GM12864 (cell line): ENCODE results near the gene PEAK1.

Source experiments
- DNase-seq: peaks from one replicate; pipeline ENCODE4 v3.0.0-alpha.2; 2011; ENCODE audit warnings: low read depth
- H3K4me3 ChIP-seq: 2 replicates; pipeline ENCODE4 v1.5.1; 2011; ENCODE audit warnings: mild to moderate bottlenecking, low read depth, low read length, control low read depth
- TF ChIP-seq, protein P1 (sequence below): IDR thresholded peaks from 2 replicates; pipeline ENCODE4 v1.5.1; 2011; ENCODE audit warnings: low read depth, mild to moderate bottlenecking, moderate library complexity, low read length, control low read depth, inconsistent platforms; ENCODE audit errors: missing control alignments

PEAK1 gene

DNA sequence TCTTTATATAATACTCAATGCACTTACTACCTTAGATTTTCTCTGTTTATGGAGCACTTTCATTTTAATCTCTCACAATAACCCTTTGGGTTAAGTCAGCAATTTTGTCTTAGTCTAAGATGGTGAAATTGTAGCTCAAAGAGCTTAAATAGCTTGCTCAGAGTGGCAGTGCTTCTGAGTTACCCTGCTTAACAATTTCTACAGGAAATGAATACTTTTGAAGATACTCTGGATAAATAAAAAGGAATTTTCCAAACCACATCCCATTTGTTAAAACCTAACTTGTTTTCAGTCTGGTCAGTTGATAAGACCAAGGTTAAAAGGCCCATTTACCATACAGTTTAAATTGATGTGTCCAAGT is 38.0 kb upstream of the PEAK1 start:
- H3K4me3 ChIP-seq: no peak overlapping the region

DNA sequence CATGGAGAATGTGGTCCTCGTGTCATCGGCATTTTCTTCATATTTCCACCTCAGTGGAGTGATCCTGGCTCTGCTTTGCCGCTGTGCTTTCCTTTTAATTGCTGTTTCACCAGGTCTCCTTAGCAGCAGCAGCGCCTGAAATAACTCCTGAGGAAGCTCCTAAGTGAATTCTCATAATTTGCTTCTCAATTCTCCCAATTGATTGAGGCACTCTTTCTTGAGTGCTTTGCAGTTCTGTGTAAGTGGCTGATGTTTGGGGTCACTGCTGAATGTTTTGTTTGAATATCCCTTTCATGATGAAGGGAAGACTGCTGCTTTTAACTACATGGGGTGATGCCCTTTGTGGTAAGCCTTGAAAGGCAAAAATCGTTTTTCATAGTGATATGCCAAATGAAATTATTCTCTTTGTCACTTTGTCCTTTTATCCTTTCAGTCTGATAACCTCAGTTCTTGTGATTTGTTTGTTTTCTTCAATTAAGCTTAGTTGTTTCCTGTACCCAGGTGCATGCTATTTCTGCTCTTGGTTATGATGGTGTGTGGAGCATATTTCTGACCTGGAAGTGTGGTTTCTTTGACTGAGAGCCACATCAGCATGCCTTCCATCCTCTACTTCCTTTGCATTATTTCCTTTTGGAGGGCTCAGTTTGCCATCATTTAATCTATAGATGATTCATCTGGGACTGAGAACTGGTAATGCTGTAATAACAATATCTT is 37.4 kb upstream of the PEAK1 start:
- no peak for DNase-seq
- H3K4me3 ChIP-seq: no peak overlapping the region
- TF ChIP-seq, protein P1, sequence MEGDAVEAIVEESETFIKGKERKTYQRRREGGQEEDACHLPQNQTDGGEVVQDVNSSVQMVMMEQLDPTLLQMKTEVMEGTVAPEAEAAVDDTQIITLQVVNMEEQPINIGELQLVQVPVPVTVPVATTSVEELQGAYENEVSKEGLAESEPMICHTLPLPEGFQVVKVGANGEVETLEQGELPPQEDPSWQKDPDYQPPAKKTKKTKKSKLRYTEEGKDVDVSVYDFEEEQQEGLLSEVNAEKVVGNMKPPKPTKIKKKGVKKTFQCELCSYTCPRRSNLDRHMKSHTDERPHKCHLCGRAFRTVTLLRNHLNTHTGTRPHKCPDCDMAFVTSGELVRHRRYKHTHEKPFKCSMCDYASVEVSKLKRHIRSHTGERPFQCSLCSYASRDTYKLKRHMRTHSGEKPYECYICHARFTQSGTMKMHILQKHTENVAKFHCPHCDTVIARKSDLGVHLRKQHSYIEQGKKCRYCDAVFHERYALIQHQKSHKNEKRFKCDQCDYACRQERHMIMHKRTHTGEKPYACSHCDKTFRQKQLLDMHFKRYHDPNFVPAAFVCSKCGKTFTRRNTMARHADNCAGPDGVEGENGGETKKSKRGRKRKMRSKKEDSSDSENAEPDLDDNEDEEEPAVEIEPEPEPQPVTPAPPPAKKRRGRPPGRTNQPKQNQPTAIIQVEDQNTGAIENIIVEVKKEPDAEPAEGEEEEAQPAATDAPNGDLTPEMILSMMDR: no peak

More for the DNA sequence above, 38.0 kb upstream of the PEAK1 start:
- TF ChIP-seq, protein P1: no peak
- DNase-seq: no peak

DNA sequence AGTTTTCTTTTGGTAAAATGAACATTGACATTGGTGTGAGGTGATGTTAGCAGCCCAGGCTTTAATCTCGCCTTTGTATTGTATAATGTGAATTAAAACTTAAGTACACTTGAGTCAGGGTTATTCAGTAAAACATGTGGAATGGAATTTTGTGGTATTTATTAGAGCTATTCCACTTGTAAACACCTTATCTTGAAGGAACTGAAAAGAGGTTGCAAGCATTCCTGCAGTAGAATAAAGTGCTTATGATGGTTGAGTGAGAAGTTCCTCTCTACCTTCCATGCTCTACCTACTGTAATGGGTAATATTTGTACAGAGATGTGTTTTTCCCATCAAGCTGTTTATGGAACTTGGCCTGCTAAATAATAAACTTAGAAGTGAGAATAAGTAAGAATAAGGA is 36.8 kb upstream of the PEAK1 start:
- DNase-seq: no peak
- H3K4me3 ChIP-seq: no peak overlapping the region
- TF ChIP-seq, protein P1: no peak

DNA sequence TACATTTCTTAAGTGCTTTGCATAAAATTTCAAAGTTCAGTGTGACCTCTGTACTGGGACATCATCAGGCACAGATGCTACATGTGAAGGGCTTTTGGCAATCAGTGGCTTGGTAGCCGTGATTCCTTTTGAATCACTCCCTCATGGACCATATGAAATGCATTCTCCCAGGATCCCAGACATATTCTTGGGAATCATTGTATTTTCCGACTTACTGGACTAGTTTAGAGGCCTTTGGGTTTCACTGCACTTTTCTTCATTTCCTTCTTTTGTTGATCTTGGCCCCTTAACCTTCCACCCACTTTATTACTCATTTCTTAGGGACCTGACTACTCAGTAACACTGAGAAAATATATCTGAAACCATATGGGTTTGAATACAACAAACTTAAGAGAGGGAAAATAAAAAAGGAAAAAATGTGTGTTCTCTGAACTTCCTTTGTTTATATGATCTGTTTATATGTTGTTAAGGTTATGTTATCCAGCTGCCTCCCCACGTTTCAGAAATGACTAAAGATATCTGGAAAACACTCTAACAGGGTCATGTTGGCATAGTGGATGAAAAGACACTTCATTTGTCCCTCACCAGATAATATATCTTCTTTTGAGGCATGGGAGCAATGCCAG is 35.9 kb upstream of the PEAK1 start:
- no peak for DNase-seq
- H3K4me3 ChIP-seq: no peak overlapping the region
- TF ChIP-seq, protein P1: no peak

DNA sequence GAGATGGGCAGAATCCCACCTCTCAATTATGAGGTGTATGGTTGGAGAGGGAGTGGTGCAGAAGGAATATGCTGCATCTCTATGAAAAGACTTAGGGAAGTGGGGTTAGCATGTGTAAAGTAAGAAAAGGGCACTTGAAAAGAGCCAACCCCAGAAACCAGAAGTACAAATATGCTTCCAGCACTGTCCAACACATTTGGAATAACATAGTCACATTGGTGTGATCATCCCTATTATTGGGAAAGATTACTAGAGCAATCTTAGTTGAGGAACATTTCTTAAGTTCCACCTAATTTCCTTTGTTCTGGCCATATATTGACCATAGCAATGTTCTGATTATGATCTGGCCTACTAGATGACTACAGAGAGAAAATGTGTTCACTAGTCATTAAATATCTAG is 35.0 kb upstream of the PEAK1 start:
- DNase-seq: no peak
- TF ChIP-seq, protein P1: no peak
- no peak overlapping the region for H3K4me3 ChIP-seq

DNA sequence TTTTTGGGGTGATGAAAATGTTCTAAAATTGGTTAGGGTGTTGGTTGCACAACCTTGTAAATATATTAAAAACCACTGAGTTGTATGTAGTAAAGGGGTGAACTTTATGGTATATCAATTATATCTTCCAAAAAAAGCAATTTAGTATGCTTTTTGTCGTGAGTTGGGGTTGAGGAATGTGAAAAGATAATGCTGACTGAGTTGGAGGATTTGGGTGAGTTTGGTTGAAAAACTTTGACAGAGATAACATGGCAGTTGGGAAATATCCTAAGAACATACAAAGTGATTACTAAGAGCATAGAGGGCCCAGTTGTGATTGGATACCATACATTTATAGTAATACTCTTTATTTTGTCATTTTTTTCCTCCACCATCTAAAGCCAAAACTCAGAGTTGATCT is 34.4 kb upstream of the PEAK1 start:
- DNase-seq: no peak
- TF ChIP-seq, protein P1: no peak
- H3K4me3 ChIP-seq: no peak overlapping the region

DNA sequence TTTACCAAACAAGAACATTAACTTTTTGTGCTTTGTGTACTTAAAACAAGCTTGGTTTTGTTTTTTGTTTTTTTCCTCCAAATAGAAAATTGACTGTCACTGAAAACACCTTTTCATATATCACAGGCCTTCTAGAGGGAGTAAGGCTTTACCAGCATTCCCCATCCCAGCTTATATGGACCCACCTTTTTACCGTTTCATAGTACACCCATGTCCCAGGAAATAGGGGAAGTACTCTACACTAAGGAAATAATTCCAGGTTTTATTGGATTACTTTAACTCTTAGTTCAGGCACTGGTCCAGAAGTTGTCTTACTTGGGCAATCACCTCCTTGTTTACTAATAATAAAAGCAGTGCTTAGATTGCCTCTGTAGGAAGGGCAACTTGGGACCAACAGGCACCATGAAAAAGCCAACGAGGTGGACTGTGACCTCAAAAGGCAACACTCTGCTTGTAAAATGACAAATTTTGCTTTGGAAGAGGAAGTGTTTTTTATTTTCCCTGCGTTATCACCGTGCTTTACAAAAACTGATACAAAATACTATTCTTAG is 27.0 kb upstream of the PEAK1 start:
- H3K4me3 ChIP-seq: no peak overlapping the region
- TF ChIP-seq, protein P1: no peak
- DNase-seq: no peak
